CD4-positive, alpha-beta T cell treated with Interleukin-12 subunit alpha and Interleukin-12 subunit beta, for 1 hour (primary cell): ENCODE data around the gene SLC38A2.
A peak's percentile ranks its signal among the peaks of the same experiment; 100 is the strongest.

ENCODE experiments used
- DNase-seq: peaks from one replicate; pipeline ENCODE4 v3.0.0-alpha.2; 2020

SLC38A2 gene

DNA sequence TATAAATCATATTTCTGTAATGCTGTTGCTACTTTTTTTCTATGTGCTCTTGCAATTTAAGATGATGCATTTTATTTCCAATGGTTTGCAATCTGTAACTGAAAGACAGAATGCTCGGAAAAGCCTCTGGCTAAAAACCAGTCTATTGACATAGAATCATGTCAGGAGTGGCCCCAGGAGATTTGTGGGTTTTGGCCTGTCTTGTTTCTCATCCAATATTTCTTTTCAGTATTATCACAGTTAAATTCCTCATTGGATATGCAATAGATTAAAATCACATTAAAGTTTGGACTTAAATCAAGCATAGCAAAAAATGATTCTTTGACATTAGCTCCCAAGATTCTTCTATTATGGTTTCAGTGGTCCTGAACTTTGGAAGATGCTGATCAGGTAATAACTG, 19.1 kb upstream of the SLC38A2 start:
- no peak for DNase-seq

DNA sequence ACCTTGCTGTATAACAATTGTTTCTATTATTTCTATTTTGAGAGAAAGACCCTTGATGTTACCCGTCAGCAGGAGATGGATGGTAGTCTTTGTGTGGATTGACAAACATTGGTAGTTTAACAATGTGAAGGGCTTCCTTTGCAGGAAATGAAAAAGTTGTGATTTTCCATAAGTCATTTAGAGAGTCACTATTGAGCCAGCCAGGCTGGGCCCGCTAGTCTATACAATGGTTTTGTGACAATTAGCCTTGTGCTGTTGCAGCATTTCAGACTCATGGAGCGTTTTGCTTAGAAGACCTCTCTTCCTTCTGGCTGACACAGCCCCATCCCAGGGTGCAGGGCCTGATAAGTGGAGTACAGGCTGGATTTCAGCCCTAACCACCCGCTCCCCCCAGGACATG, 18.3 kb upstream of the SLC38A2 start:
- DNase-seq = no peak

DNA sequence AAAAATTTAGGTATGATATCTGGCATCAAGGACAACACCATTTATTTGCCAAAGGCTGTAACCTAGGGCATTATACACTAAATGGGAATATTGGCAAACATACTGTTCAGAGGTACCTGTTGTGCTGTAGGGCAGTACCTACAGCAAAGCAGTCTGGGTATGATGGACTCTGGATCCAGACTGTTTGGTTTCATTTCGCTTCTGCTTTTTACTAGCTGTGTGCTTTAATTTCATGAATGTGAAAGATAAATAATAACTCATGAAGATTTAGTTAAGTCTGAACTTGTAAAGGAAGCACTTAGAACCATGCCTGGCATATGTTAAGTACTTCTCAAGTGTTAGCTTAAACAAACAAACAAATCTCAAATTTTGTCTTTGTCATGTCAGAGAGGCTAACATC, 17.7 kb upstream of the SLC38A2 start:
- no peak for DNase-seq

DNA sequence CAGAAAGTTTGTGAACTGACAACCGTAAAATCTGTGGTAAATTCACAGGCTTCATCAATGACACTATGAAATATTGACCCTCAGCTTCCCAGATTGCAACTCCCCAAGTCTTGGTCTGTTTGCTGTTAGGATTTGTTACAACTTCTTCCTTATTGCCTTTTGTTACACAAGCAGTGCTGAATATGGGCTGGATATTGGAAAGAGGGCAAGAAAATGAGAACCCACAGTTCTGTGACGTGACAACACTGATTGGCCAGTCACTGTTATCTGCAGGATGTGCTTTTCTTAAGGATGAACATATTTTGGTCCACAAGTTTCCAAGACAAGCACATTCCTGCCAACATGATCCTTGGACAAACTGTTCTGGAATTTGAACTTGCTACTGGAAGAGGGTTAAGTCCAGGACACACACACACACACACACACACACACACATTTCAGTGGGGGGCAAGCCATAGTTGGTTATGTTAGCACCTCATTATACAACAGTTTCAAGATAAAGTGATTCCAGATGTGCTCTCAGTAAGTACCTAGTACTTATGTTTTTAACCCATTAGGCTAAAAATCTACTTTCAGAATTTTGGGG, 16.6 kb upstream of the SLC38A2 start:
- no peak for DNase-seq

DNA sequence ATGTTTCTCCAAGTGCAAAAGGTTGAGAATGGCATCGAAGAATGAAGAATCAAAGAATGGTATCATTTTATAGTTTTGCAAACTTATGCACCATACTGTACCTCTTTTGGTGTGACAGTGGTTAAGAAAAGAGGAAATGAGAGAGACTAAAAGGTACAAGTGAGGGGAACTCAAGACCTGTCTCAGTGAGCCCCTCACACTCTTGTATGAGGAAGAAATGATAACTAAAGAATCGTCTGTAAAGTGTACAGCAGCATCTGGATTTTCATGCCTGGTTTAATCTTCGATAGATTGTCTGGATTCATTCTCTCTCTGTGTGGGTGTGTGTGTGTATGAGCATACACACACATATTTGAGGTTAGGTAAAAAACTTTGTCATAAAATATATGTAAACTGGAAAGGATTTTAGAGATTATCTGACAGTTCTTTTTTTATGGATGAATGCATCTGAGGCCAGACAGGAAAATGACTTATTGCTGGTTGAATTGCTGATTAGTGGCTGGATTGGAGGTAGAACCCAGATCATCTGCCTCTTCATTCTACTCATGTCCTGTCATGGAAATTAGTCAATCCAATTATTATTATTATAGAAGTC, 16.0 kb upstream of the SLC38A2 start:
- no peak for DNase-seq

DNA sequence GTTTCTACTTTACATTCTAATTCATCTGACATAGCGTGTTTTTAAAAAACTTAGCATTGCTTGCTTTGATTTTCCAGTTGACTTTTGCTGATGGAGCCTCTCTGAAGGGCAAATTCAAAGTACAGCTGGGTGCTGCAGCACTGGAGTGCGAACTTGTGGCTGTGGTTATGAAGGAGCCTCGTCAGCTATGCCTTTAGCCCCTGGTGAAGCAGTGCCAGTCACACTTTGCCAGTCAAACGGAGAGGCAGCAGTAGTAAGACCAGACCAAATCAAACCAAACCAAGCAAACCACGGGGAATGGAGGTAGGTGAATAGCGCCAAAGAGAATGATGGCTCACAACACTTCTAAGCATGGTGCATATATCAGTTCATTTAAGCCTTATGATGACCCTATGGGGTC, 15.1 kb upstream of the SLC38A2 start:
- no peak for DNase-seq

DNA sequence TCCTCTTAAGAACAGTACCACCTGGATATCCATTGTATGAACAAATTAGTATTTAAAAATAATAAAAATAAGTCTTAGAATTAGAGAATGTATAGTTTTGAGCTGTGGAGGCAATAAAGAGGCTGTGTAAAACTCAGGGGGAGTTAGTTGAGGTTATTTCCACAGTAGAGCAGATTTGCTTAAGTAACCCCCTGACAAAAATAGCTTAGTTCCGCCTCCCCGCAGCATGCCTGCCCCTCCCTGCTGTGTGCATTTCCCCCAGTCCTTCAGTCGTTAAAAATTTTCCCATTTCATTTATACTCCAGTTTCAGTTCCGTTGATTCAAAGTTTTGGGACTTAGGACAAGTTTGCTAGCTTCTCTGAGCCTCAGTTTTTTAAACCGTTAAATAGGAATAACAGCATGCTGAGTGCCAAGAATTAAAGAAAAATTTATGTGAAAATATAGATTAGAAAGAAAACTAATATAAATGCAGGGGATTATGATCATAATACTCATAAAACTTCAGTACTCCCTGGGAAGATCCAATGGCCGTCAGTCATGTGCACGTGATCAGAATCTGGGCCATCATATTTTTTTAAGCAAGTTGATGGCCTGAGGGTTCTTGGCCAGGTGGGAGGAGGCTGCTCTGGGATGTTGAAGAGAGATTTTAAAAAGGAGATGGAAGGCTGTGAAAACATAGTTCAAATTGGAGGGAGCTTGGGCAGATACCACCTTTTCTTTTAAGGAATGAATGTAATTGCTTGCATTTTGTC, 14.5 kb upstream of the SLC38A2 start:
- no peak for DNase-seq

DNA sequence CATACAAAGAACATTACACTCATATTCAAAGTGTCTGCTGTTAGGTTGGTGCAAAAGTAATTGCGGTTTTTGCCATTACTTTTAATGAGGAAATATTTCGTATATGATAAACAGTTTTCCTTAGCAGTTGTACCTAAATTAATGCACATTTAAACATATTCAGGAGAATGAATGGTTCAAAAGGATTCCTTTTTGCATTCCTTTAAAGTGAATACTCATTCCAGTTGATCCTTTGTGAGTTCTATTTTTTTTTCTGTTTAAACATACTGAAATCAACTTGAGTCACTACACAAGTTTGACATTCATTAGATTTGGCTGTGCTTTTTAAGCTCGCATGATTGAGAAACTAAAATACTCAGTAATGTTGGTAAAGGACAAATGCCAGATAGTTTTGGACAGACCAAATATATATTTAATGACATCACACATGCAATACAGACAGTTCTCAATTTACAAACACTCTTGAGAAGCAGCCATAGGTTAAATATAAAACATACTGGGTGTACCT, 13.8 kb upstream of the SLC38A2 start:
- no peak for DNase-seq

DNA sequence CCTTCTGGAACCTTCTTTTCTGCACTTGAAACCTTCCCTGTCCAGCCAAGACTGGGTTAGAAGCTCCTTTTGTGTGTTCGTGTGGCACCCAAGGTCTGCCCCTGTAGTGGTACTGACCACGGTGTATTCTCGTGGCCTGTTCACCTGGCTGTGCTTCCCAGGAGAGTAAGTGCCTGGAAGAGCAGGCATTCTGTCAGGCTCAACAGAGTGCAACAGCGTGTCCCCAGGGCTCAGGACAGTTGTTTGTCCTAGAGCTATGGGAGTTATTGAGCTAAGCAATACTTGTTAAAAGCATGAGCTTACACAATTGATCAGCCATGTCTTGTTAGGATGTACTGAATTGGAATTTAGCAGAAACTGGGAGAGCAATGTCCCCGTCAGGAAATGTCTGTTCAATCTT, 12.9 kb upstream of the SLC38A2 start:
- no peak for DNase-seq

DNA sequence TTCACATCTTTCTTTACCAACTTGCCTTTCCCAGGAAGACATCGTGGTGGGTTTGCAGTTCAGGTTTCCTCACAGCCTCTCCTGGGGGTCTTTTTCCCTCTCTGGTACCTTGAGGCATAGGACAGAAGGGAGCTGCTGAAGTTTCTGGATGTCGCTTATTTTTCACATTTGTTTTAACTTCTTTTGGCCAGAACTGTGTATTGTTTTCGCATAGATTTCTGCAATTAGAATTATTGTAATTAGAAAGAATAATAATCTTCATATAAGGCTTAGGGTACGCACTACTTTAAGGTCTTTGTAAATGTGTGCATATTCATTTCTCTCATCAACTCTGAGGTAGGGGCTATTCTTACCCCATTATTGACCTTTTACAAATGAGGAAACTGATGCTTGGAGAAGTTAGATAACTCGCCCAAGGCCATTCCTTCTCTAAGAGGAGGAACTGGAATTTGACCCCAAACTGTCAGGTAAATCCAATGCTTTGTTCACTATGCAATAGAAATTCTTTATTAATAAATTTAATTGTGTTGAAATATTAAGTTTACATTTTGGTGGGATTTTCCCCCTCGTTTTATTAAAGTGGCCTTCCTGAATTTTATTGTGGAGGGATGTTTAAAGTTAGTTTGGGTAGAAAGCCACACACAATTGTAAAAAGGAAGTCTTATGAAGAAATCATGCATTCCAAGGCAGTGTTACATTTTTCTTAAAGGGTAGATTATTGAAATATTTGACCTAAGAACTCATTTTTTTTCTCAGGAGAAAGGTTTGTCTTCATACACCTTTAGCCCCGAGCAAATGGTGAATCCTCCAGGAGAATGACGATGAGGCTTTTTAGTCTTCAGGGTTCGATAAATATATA, 12.1 kb upstream of the SLC38A2 start:
- no peak for DNase-seq

DNA sequence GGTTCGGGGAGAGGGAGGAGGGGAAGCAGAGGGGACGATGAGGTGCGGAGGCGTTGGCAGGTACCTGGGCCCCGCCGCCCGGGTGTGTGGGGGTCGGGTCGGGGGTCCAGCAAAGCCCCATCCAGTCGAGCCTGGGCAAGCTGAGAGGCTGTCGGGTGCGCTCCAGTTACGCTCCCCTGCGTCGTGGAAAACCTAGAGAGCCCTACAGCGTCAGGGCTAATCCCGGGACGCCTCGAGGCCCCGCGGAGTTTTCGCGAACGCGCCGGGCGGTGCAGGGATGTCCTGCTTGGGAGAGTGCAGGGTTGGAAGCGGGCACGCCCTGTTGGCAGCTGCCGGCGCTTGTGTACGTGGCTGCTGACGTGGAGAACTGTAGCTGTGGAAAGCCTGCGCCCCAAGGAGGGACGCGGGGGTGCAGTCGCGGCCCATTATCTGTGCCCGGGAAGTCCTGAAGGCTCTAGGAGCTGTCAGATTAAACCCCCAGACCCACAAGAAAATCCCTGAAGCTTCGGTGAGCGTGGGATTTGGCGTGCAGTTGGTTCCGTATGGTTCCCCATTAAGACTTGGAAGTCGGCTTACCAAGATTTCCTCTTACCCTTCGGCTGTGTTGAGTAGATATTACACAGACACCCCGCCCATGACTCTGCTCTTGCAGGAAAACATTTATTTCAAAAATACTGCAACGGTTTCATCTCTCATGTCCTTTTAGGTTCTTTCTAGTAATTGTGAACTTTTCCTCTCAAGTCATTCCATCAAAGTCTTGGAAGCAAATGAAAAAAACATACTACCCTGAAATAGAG, 11.3 kb upstream of the SLC38A2 start:
- peak; percentile 73 for DNase-seq

DNA sequence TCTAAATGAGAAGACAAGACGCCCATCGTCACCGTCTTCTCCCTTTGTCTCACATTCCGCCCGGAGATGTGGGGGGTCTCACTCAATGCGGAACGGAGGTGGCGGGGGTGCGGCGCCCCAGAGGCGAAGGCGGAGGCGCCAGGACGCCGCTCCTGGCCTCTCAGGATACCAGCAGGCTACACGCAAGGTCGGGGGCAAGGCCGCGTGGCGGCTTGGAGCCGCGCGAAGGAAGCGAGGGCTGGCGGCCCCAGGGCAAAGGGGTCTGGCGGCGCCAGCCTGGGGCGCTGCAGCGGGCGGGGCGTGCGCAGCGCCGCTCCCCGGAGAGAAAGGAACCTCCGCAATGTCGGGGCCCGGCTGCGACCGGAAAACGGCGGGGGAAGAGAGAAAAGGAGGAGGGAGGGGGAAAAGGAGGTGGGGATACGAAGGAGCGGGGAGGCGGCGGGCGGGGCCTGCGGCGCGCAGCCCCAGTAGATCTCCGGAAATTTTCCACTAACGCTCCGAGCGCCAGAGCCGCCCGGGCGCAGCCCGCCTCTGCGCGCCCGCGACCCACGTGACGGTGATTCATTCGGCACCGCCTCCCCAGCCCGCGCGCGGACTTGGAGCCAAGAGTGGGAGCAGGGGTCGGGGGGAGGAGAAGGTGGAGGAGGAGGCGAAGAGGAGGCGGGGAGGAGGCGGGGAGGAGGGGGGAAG, 10.5 kb upstream of the SLC38A2 start:
- peak; percentile 93 for DNase-seq

DNA sequence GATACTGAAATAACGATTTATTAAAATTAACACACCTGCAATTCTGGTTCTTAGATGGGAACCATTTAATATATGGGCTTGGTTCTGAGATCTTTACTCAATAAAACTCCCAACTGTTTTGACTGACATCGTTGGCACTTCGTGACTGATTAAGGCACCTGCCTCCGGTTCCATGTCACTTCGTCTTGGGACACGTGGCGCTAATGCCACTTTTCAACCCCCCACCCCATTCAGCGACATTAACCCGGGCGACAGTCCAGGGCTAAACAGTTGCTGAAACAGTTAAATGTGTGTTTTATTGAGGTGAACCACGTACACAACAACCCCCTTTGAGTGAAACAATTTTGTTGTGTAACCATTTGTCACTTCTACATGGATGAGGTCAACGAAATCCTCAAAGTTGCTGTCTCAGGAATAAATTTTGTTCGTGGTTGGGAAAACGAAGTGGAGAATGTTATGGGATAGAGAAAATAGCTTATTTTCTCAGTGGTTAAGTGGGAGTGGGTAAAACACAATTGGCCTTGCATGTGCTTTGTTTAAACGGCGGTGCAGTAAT, 9.9 kb upstream of the SLC38A2 start:
- DNase-seq = no peak

DNA sequence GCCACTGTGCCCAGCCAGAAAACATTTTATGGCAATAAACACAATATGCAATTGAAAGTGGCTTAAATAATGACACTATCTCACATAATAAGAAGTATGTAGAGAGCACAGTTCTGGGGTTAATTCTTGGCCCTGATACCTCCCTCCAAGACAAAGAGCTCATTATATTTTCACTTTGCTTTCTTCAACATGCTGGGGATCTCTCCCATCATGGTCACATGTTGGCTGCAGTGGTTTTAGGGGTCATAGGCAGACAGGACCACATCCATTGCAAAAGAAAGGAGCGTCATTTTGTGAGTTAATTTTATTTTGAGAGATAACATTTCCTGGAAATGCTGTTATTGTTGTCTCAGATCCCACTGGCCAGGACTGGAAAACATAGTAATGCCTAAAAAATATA, 8.3 kb upstream of the SLC38A2 start:
- DNase-seq = no peak

DNA sequence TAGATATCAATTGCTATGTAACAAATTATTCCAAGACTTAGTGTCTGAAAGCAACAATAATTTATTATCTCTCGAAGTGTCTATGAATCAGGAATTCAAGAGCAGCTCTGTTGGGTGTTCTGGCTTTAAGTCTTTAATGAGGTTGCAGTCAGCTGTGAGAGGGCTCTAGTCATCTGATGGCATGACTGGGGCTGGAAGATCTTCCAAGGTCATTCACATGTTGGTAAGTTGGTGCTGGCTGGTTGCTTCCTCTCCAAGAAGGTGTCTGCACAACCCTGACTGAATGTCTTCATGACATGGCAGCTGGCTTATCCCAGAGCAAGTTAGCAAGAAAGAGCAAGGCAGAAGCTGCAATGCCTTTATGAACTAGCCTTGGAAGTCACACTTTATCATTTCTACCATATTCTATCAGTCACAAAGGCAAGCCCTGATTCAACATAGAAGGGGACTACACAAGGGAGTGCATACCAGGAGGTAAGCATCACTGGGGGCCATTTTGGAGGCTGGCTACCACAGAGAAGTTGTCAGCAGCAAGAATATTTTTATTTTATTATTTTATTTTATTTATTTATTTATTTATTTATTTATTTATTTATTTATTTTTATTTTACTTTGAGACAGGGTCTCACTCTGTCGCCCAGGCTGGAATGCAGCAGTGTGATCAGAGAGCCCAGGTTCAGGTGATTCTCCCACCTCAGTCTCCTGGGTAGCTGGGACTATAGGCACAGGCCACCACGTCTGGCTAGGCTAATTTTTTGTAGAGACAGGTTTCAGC, 7.6 kb upstream of the SLC38A2 start:
- DNase-seq = no peak

DNA sequence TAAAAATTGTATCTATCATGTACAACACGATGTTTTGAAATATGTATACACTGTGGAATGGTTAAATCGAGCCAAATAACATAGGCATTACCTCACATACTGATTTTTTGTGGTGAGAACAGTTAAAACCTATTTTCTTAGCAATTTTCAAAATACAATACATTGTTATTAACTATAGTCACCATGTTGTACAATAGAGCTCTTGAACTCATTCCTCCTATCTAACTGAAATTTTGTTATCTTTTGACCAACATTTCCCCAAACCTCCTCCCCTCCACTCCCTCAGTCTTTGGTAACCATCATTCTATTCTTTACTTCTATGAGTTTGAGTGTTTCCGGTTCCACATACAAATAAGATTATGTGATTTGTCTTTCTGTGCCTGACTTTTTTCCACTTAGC, 6.8 kb upstream of the SLC38A2 start:
- DNase-seq = no peak

DNA sequence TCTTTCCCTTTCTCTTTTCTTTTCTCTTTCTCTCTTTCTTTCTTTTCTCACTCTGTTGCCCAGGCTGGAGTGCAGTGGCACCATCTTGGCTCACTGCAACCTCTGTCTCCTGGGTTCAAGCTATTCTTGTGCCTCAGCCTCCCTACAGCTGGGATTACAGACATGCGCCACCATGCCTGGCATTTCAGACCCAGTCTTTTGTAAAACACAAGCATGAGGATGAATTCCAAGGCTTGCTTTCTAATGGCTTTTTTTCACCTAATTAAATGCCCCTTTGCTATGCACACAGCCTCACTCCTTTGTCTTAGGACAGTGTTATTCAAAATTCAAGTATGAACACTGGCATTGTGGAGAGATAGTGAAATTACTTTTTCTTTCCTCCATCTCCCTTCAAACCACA, 6.0 kb upstream of the SLC38A2 start:
- no peak for DNase-seq

DNA sequence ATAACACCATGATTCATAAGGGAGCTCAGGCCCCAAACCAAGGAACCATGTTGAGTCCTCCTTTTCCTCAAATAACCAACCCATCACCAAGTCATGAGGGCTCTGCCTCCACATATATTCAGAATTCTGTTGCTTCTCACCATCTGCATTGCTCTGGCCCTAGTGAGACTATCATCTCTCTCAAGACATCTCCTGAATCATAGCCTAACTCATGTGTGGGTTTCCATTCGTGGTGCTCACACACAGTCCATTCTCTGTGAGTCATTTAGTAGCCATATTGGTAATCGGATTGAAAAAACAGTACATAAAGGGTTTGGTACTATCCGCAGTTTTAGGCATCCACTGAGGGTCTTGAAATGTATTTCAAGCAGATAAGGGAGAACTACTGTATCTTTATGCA, 5.1 kb upstream of the SLC38A2 start:
- DNase-seq = no peak

DNA sequence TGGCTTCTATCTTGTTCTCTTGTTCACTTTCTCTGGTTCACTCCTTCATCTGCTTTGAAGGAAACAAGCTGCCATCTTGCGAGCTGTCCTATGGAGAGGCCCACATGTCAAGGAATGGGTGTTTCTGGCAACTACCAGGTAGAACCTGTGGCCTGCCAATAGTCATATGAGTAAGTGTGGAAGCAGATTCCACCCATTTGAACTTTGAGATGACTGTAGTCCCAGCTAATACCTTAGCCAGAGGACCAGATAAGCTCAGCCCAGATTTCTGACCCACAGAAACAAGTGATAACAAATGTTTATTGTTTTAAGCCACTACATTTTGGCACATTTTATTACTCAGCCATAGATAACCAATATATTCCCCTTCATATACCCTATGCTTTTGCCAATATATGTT, 4.0 kb upstream of the SLC38A2 start:
- DNase-seq = no peak

DNA sequence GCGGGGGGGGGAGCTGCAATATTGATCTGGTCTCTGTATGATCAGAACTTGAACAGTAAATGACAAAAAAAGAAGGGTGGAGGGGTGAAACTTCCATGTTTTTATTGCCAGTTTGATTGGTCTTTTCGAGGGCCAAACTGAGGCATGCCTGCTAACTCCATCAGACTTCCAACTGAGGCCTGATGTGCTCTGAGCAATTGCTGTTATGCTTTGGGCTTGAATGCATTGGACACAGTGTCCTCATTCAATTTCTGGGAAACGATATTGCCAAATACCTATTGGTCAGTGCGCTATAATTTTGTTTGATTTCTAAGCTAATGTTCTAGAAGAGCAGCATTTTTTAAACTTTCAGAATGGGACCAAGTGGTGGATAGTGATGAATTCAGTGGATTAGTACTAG, 2.1 kb upstream of the SLC38A2 start:
- DNase-seq = no peak

DNA sequence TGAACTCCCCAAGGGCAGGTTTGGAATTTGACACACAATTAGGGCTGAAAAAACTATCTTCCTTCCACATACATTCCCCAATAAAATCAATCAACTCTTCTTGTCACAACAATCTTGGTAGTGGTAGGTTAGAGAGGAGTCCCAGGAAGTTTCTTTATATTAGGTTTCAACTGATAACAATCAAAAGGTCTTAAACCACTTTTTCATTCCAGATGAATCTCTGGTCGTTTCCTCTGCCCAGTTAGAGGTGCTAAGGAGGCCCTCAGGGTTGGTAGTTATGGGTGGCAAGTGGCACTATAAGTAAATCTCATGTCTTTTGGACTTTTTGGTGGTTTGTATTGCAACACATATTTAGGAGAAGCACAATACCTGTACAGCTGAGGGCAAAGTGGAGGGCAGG, 1.7 kb upstream of the SLC38A2 start:
- no peak for DNase-seq
